Fibroblast of upper back skin (primary cell): Measurements from ENCODE around the gene SCN8A.
A peak's percentile ranks its signal among the peaks of the same experiment; 100 is the strongest.
"Not testable (repeated sequence)": the region's sequence is repeated elsewhere in the genome, so short reads cannot be mapped to it uniquely, and the experiment has no call there.

Source experiments
- DNase-seq: peaks from one replicate; pipeline ENCODE4 v3.0.0-alpha.2; 2013

Gene SCN8A

DNA sequence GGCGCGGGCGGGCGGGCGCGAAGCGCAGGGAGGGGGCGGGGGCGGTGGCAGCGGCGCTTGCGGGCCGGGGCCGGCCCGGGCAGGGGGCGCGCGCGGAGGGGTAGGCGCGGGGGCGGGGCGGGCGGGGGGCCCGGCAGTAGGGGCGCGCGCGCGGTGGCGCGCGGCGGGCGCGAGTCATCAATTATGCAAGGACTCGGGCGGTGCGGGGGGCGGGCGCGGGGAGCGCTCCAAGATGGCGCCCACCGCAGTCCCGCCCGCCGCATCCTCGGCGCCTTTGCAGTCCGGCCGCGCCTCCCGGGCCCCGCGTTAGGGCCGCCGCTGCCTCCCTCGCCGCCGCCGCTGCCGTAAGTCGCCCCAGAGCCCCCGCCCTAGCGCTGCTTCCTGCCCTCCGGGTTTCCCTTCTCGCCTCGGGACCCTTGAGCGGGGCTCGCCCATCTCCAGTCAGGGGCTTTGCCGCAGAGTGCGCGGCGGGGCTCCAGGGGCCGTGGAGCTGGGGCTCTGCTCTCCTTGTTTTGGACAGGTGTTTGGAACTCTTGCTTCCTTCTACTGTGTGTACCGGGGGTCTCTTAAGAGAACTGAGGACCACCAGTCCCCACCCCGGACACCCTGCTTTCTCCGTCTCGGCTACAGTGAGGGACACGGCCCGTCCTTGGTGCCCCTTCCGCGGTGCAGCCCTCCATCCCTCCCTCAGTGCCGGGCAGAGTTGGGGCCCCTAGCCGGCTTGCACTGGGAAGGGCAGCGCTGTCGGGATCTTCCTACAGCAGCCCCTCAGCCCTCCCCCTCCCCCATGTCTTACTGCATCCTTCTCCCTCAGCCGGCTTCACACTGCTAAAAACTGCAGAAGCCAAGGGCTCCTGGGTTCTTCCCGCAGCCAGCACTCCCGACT is at the start of gene SCN8A:
Gene SCN8A (plus strand): TSS at position 218 of the 886 bp plus-strand sequence. CDS start 71,585 bp downstream, outside the sequence.
- DNase-seq, result peak; percentile 67

DNA sequence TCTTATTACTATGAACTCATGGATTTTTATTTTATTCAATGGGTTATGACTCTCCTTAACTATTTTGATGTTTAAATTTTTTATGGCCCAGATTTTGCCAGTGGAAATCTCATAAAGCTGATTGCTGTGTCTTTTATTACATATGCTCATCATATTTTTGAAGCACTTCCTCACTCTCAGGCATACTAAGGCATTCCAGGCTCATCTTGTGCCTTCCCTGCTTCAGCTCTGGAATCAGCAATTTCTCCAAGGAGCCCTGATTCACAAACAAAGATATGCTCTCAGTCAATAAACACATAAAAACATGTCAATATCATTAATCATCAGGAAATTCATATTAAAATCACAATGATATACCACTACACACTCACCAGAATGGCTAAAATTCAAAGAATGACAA is 44.9 kb upstream of the SCN8A start:
- no peak for DNase-seq

DNA sequence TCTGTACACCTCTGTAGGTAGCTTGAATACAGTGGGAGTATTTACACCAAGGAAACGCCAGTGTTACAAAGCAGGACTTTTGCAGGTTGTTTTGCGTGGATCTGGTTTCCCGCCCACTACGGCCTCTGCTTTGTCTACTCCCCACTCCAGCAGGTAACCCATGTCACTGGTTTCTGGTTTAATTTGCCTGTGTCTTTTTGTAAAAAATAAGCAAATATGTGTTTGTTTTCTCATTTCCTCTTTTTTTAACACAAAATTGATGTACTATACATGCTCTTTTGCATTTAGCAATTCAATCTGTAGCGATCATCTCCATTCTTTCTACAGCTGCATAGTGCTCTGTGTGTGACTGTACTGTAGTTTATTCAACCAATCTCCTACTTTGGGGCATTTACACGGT is 43.4 kb upstream of the SCN8A start:
- no peak for DNase-seq

DNA sequence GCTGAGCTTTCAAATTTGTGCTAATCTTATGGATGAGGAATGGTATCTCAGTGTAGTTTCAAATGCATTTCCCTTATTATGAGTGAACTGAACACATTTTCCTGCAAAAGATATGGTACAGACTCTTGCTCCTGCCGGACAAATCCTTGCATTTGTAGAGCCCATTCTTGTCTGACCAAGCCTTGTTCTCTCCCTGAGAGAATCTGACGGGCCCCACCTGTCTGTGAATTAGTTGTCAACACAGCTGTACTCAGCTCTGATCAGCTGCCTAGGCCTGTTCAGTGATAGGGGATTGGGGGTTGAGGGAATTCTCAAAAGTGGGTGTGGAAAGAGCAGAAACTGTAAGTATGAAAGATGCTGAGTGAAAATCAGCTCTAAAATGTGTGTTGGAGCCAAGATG is 42.8 kb upstream of the SCN8A start:
- no peak for DNase-seq

DNA sequence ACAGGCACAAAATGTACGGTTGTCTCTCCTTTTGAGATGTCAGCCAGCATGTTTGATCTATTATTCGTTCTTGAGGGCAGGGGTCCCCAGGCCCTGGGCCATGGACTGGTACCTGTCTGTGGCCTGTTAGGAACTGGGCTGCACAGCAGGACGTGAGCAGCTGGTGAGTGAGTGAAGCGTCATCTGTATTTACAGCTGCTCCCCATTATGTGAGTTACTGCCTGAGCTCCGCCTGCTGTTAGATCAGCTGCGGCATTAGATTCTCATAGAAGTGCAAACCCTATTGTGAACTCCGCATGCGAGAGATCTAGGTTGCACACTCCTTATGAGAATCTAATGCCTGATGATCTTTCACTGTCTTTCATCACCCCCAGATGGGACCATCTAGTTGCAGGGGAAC is 41.4 kb upstream of the SCN8A start:
- DNase-seq, result peak; percentile 59

GRCh38 chr12:51568271-51569032 is 22.6 kb upstream of the SCN8A start:
- DNase-seq, result not testable (repeated sequence)

GRCh38 chr12:51579321-51579850 is 11.6 kb upstream of the SCN8A start:
- DNase-seq, result no peak

- no peak for DNase-seq
Measured at GRCh38 chr12:51589060-51589459, 2.0 kb upstream of the SCN8A start.

DNA sequence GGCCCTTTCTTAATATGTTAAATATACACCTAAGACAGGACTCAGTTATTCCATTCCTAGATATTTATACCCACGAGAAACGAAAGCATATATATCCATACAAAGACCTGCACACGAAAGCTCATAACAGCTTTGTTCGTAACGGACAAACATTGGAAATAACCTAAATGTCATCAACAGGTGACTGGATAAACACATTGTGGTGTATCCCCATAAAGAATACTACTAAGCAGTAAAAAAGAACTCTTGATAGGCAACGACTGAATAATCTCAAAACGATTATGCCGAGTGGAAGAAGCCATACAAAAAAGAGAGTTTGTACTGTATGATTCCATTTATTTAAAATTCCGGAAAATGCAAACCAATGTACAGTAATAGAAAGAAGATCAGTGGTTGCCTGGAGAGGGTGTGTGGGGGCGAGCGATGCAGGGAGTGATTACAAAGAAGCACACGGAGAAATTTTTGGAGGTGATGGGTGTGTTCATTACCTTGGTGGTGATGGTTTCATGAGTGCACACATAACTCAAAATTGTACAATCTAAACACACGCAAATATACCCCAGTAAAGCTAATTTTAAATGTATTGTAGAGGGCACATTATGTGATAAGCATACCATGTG is 1.4 kb upstream of the SCN8A start:
- no peak for DNase-seq

DNA sequence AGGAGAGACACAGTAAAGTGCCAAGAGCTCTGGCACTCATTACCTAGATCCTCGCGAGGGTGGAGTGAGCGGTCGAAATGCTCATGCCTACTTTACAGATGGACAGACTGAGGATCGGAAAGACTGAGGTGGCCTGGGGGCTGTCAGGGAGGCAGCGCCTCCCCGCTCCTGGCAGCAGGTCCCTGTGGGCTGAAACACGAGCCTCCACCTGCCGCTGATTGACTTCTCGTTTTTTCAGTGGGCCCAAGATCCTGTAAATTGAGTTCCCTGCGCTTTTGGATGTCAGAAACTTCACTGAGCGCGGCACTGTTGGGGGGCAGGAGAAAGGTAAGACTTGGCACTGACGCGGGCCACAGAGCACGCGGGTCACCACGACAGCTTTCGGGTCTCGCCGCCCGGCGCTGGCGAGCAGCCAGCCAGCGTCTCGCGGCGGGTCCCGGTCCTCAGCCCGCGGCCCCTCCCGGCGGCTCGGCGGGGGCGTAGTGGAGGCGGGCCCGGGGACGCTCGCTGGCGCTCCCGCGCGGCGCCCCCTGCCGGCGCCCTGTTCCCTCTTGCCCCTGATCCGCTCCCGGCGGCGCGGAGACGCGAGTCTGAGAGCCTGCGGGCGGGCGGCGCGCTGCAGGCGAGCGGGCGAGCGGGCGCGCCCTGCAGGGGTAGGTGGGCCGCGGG is 552 bp upstream of the SCN8A start:
- peak; percentile 81 for DNase-seq

DNA sequence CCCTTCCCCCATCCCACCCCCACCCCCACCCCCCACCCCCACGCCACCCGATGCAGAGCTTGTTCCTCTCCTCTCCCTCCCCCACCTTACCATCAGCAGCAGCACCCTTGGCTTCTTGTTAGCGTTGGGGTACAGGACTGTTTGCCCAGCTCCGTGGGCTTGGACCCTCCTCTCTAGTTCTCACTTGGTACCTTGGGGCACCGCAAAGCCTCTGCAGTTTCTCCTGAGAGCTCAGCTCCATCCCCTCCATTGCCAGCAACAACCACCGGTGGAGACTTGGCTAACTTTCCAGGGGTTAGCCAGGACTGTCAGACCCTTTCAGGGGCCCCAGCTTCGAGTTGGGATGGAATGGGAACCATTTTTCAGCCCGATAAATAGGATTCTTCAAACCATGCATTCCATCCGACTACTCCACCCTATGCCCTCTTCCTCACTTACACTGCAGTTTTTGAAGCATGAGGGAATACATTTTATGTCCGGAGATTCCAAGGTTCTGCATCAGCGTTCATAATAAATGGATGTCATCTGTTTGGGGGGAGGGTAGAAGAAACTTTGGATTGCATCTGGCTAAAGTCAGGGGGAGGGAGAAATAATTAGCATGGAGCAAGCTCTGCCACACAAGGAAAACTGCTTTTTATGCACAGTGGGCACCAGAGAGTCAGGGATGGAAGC is 1.1 kb downstream of the SCN8A start:
- peak; percentile 93 for DNase-seq

DNA sequence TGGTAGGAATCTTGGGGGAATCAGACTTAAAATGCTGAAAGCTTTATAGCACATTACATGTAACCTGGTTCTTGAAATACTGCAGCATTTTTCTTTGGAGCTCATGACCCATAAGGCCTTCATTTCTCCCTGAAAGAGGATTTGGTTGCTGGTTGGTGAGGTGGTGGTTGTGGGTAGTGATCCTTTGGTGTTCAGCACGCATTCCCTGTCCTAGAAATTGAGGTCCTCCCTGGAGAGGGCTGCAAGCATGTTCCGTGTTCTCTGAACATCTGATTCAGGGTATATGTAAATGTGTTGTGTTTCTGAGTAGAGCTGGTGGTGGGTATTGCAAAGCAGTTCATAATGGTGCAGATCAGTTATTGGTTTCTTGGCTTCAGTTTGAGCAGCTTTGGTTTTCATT is 2.0 kb downstream of the SCN8A start:
- no peak for DNase-seq

DNA sequence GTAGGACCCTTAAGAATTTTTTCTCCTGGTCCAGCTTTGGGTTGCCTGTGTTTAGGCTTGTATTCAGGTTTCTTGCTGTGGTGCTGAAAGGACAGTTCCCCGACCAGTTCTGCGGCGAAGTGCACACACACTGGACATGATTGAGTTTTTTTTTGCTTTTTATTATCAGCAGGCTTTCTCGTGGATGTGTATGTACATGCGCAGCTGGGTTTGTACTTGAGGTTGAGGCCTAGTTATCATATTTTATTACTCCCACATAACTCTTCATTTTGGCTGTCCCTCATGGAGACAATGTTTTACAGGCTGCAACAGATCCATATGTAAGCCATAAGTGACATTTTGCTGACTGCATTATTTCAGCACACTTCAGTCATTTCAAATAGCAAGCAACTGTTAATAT is 2.5 kb downstream of the SCN8A start:
- peak; percentile 74 for DNase-seq

DNA sequence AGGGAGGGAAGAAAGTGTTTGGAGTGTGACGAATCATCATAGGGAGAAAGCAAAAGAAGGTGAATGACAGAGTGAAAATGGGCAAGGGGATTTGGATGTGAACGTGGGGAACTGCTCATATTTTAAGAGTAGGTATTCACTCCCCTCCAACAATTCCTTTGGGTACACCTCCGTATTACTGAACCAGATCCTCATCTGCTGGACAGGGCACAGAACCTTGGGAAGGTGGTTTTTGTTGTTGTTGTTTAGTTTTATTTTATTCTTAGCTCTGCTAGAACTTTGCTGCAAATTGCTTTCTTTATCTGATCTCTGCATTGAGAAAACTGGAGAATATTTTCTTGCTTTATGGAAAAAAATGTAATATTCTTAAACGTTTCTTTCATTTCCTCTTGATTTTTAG is 7.1 kb downstream of the SCN8A start:
- no peak for DNase-seq

- no peak for DNase-seq
Measured at GRCh38 chr12:51600721-51601120, 9.7 kb downstream of the SCN8A start.

DNA sequence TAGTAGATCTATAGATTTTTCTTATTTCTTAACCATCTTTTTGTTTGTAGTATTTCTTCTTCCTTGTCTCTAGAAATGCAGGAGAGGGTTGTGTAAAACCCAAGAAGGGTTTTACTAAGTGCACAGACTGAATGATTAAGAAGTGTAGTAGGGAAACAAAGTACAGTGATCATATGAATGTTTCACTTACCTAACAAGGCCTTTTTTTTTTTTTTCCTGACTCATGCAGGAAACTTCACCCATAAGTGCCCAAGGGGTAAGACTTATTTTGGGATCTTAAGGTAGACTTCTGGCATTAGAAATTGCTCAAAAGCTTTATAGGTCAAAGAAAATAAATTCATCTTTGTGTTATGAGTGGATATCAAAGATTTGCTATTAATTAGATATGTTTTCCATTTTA is 10.2 kb downstream of the SCN8A start:
- DNase-seq, result no peak

DNA sequence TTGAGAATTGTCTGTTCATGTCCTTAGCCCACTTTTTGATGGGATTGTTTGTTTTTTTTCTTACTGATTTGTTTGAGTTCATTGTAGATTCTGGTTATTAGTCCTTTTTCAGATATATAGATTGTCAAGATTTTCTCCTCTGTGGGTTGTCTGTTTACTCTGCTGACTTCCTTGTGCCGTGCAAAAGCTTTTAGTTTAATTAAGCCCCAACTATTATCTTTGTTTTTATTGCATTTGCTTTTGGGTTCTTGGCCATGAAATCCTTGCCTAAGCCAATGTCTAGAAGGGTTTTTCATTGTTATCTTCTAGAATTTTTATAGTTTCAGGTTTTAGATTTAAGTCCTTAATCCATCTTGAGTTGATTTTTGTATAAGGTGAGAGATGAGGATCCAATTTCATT is 14.9 kb downstream of the SCN8A start:
- not testable (repeated sequence) for DNase-seq

DNA sequence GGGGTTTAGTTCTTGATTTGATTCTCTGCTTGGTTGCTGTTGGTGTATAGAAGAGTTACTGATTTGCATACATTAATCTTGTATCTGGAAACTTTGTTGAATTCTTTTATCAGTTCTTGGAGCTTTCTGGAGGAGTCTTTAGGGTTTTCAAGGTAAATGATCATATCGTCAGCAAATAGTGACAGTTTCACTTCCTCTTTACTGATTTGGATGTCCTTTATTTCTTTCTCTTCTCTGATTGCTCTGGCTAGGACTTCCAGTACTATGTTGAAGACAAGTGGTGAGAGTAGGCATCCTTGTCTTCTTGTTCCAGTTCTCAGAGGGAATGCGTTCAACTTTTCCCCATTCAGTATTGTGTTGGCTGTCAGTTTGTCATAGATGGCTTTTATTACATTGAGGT is 16.2 kb downstream of the SCN8A start:
- not testable (repeated sequence) for DNase-seq

DNA sequence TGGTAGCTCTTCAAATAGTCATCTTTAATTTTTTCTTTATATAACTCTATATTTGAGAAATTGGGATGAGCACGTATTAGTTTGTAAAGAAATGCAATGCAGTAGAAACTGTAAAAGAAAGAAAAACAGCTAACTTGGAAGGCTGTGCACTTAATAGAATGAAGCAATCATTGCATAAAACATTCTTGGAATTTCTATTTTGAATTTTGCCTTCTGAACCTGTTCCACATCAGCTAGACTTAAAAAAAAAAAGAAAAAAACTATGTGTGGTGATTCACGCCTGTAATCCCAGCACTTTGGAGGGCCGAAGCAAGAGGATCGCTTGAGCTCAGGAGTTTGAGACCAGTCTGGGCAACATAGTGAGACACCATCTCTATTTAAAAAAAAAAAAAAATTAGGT is 29.4 kb downstream of the SCN8A start:
- DNase-seq, result peak; percentile 79

DNA sequence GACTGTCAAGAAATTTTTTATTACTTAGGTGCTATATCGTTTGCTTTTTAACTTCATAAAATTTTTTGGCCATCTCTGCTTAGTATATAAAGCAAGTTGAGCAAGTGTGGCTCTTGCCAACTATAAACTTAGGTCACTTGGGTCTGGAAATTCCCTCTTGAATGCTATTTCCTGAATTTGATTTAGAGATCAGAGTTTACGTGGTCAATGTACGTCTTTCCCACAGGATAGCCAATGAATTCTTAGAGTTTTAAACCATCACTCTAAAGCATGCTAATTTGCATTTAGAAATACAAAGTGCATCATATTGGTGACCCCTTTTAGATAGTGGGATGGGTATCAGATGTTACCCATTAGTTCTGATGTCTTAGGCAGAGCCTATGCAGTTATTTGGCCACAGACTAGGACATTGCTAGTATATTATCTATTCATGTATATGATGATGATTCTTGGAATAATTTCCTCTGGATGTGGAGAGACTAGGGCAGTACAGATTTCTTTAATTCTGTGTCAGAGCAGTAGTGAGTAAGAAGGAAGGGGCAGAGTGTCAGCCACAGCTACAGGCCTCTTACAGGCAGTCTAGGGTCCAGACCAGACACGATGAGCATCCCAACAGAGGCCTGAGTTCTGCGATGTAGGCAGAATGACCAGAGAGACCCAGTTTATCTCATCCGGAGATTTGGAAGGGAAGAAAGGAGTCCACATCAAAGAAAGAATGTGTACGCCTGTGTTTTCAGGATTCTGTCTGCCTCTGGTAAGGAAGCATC is 30.3 kb downstream of the SCN8A start:
- DNase-seq, result peak; percentile 65

- DNase-seq, result peak; percentile 73
Measured at GRCh38 chr12:51622564-51622963, 31.5 kb downstream of the SCN8A start.
